Esophagus mucosa (tissue), 1 donor: ENCODE results near the gene ALLC. TPM values are rescaled to one million over a fixed set of nuclear protein-coding genes. Genes with fewer than 3 reads are reported as not detected.

Experiments
- ATAC-seq: fragments of 200-7000 bp; cut with Tn5 transposase; one replicate; pipeline ENCODE4 v1.9.1; 2020
- total RNA-seq: library from RNA; stranded (reverse); gene quantifications from one replicate; pipeline ENCODE4 v1.2.4, GENCODE V29; 2023
- donor health status: DM: yes; HTN: yes; CAD: no.

The ALLC gene
- total RNA-seq, 1 donor from 2014 or later: not detected

- no peak for ATAC-seq
Observed at GRCh38 chr2:3680548-3681345, 22.7 kb downstream of the ALLC start.

- no peak for ATAC-seq
Observed at GRCh38 chr2:3681625-3682024, 23.6 kb downstream of the ALLC start.

- ATAC-seq: no peak
Observed at GRCh38 chr2:3682811-3683210, 24.8 kb downstream of the ALLC start.

- ATAC-seq: no peak
Observed at GRCh38 chr2:3683748-3684454, 25.9 kb downstream of the ALLC start.

- no peak for ATAC-seq
Observed at GRCh38 chr2:3689998-3690748, 32.2 kb downstream of the ALLC start.

GRCh38 chr2:3692375-3692774 is 34.4 kb downstream of the ALLC start:
- ATAC-seq: no peak

- ATAC-seq: no peak
Observed at GRCh38 chr2:3696545-3696944, 38.5 kb downstream of the ALLC start.

- no peak for ATAC-seq
Observed at GRCh38 chr2:3701071-3701470, 43.1 kb downstream of the ALLC start.

- ATAC-seq: no peak
Observed at GRCh38 chr2:3703236-3703756, 45.3 kb downstream of the ALLC start, which contains the start of gene DCDC2C. DCDC2C (plus strand) TSS chr2:3703575; CDS start chr2:3703752, 177 bp downstream.

- ATAC-seq: no peak
Observed at GRCh38 chr2:3703757-3704355, 45.9 kb downstream of the ALLC start.

- ATAC-seq: no peak
Observed at GRCh38 chr2:3704692-3705091, 46.7 kb downstream of the ALLC start.

GRCh38 chr2:3705782-3706181 is 47.8 kb downstream of the ALLC start:
- no peak for ATAC-seq

- ATAC-seq: no peak
Observed at GRCh38 chr2:3706892-3707291, 48.9 kb downstream of the ALLC start.

GRCh38 chr2:3708576-3708975 is 50.6 kb downstream of the ALLC start:
- ATAC-seq: no peak

- ATAC-seq: no peak
Observed at GRCh38 chr2:3709225-3709624, 51.2 kb downstream of the ALLC start.

- ATAC-seq: no peak
Observed at GRCh38 chr2:3712424-3712823, 54.4 kb downstream of the ALLC start.

GRCh38 chr2:3712831-3713503 is 55.0 kb downstream of the ALLC start:
- no peak for ATAC-seq

GRCh38 chr2:3718679-3719078 is 60.7 kb downstream of the ALLC start:
- ATAC-seq: no peak

GRCh38 chr2:3725002-3725401 is 67.0 kb downstream of the ALLC start:
- no peak for ATAC-seq

- ATAC-seq: no peak
Observed at GRCh38 chr2:3725458-3726250, 67.7 kb downstream of the ALLC start.

GRCh38 chr2:3726511-3726910 is 68.5 kb downstream of the ALLC start:
- no peak for ATAC-seq
